Measurements from ENCODE around the gene GRIK1.

The GRIK1 gene

GRCh38 chr21:29601047-29601446, 338.7 kb downstream of the GRIK1 start:
- TF ChIP-seq CTCF (IDR thresholded peaks at IDR 0.05; ENCODE audit: borderline replicate concordance, extremely low read depth, low read length, poor library complexity, severe bottlenecking): no peak
- no peak overlapping the region for H3K27ac ChIP-seq (ENCODE audit: low read length)
- no peaks in the 10 kb centered on the region for H3K27me3 ChIP-seq (ENCODE audit: insufficient read depth, low read length, poor library complexity)

DNA sequence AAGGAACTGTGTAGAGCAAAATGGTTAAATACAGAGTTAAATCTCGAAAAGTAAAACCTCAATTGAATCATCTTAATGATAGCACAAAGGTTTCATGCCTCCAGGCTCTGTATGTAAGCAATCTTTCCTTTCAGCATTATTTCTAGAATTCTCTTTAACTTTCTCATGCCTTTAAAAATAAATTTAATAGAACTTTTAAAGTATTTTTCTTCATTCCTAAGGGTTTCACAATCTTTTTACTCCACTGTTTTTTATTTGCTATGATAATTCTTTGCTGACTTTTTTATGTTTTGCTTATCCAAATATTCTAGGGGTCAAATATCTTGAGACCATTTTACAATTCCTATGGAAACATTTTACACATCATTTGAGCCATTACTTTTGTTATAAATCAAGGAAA, 353.1 kb downstream of the GRIK1 start:
- no peaks in the 10 kb centered on the region for H3K27me3 ChIP-seq (ENCODE audit: insufficient read depth, low read length, poor library complexity)
- ATAC-seq (ENCODE audit: insufficient read depth, low read depth): no peak
- no peaks in the 10 kb centered on the region for H4K20me1 ChIP-seq (ENCODE audit: insufficient read depth, low read length)
- H3K9ac ChIP-seq (ENCODE audit: low read depth, low read length): no peak overlapping the region
- H3K4me3 ChIP-seq (ENCODE audit: low read depth in 1 of 2, low read length in 2 of 2): no peak overlapping the region
- H3K4me1 ChIP-seq (ENCODE audit: insufficient read depth, low read length): no peaks in the 10 kb centered on the region
- no peak overlapping the region for H3K27ac ChIP-seq (ENCODE audit: low read length)
- DNase-seq: no peak
- H3K79me2 ChIP-seq (ENCODE audit: insufficient read depth, low read length): no peaks in the 10 kb centered on the region
- no peak overlapping the region for H2AFZ ChIP-seq (ENCODE audit: low read depth, low read length)
- TF ChIP-seq EZH2 (IDR thresholded peaks at IDR 0.05; ENCODE audit: borderline replicate concordance, low read depth, low read length, severe bottlenecking) (no peak), CTCF (IDR thresholded peaks at IDR 0.05; ENCODE audit: borderline replicate concordance, extremely low read depth, low read length, poor library complexity, severe bottlenecking) (no peak)
- H3K9me3 ChIP-seq (ENCODE audit: insufficient read depth, low read length, severe bottlenecking): no peaks in the 10 kb centered on the region
- no peaks in the 10 kb centered on the region for H3K36me3 ChIP-seq (ENCODE audit: insufficient read depth, low read length)
- no peak overlapping the region for H3K4me2 ChIP-seq (ENCODE audit: insufficient read depth, low read length)

More at GRCh38 chr21:29601047-29601446, 338.7 kb downstream of the GRIK1 start:
- Histone ChIP-seq H3K4me1 (ENCODE audit: insufficient read depth, low read length) (no peaks in the 10 kb centered on the region), H3K4me3 (ENCODE audit: low read depth in 1 of 2, low read length in 2 of 2) (no peak overlapping the region), H3K79me2 (ENCODE audit: insufficient read depth, low read length) (no peaks in the 10 kb centered on the region), H4K20me1 (ENCODE audit: insufficient read depth, low read length) (no peaks in the 10 kb centered on the region), H3K4me2 (ENCODE audit: insufficient read depth, low read length) (no peak overlapping the region), H3K36me3 (ENCODE audit: insufficient read depth, low read length) (no peaks in the 10 kb centered on the region), H3K9me3 (ENCODE audit: insufficient read depth, low read length, severe bottlenecking) (no peaks in the 10 kb centered on the region), H2AFZ (ENCODE audit: low read depth, low read length) (no peak overlapping the region), H3K9ac (ENCODE audit: low read depth, low read length) (no peak overlapping the region)
- ATAC-seq (ENCODE audit: insufficient read depth, low read depth) (no peak), DNase-seq (no peak)

DNA sequence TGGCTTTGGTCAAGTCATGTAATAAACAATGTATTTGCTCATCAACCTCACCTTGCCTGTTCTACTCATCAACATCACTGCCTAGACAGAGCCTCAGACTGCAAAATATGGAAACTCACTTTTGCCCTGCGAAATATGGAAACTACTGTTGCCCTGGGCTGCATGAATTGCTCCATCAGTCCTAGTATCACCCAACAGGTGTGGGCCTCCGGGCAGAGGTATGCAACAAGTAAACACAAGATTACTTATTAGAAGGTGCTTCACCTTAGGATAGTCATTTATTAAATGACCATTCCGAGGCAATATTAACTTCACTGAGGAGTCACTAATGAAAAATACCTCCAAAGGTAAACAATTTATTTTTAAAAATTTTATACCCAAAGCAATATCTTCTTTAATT, 354.3 kb downstream of the GRIK1 start:
- no peak overlapping the region for H3K9ac ChIP-seq (ENCODE audit: low read depth, low read length)
- H4K20me1 ChIP-seq (ENCODE audit: insufficient read depth, low read length): no peaks in the 10 kb centered on the region
- H3K36me3 ChIP-seq (ENCODE audit: insufficient read depth, low read length): no peaks in the 10 kb centered on the region
- ATAC-seq (ENCODE audit: insufficient read depth, low read depth) (no peak), DNase-seq (no peak)
- H3K27me3 ChIP-seq (ENCODE audit: insufficient read depth, low read length, poor library complexity): no peaks in the 10 kb centered on the region
- no peak overlapping the region for H3K27ac ChIP-seq (ENCODE audit: low read length)
- H2AFZ ChIP-seq (ENCODE audit: low read depth, low read length): no peak overlapping the region
- no peaks in the 10 kb centered on the region for H3K4me1 ChIP-seq (ENCODE audit: insufficient read depth, low read length)
- no peaks in the 10 kb centered on the region for H3K9me3 ChIP-seq (ENCODE audit: insufficient read depth, low read length, severe bottlenecking)
- H3K79me2 ChIP-seq (ENCODE audit: insufficient read depth, low read length): no peaks in the 10 kb centered on the region
- no peak overlapping the region for H3K4me3 ChIP-seq (ENCODE audit: low read depth in 1 of 2, low read length in 2 of 2)
- TF ChIP-seq CTCF (IDR thresholded peaks at IDR 0.05; ENCODE audit: borderline replicate concordance, extremely low read depth, low read length, poor library complexity, severe bottlenecking) (no peak), EZH2 (IDR thresholded peaks at IDR 0.05; ENCODE audit: borderline replicate concordance, low read depth, low read length, severe bottlenecking) (no peak)
- no peak overlapping the region for H3K4me2 ChIP-seq (ENCODE audit: insufficient read depth, low read length)

GRCh38 chr21:29583424-29583924, 356.3 kb downstream of the GRIK1 start:
- H3K9ac ChIP-seq (ENCODE audit: low read depth, low read length): no peak overlapping the region
- ATAC-seq (ENCODE audit: insufficient read depth, low read depth): no peak

More at GRCh38 chr21:29583424-29583924, 356.3 kb downstream of the GRIK1 start:
- Histone ChIP-seq H3K27me3 (ENCODE audit: insufficient read depth, low read length, poor library complexity) (no peaks in the 10 kb centered on the region), H4K20me1 (ENCODE audit: insufficient read depth, low read length) (no peaks in the 10 kb centered on the region), H3K4me2 (ENCODE audit: insufficient read depth, low read length) (no peak overlapping the region), H3K36me3 (ENCODE audit: insufficient read depth, low read length) (no peaks in the 10 kb centered on the region), H3K4me3 (ENCODE audit: low read depth in 1 of 2, low read length in 2 of 2) (no peak overlapping the region), H3K27ac (ENCODE audit: low read length) (no peak overlapping the region), H3K79me2 (ENCODE audit: insufficient read depth, low read length) (no peaks in the 10 kb centered on the region), H3K4me1 (ENCODE audit: insufficient read depth, low read length) (no peaks in the 10 kb centered on the region), H2AFZ (ENCODE audit: low read depth, low read length) (no peak overlapping the region), H3K9me3 (ENCODE audit: insufficient read depth, low read length, severe bottlenecking) (no peaks in the 10 kb centered on the region)
- no peak for TF ChIP-seq CTCF (IDR thresholded peaks at IDR 0.05; ENCODE audit: borderline replicate concordance, extremely low read depth, low read length, poor library complexity, severe bottlenecking)
- DNase-seq: no peak
